Brain pericyte (primary cell): Measurements from ENCODE around the gene SUMO3.

ENCODE experiments used
- DNase-seq: peaks from one replicate; pipeline ENCODE4 v3.0.0-alpha.2; 2012; ENCODE audit warnings: low read depth, low spot score

SUMO3 gene

DNA sequence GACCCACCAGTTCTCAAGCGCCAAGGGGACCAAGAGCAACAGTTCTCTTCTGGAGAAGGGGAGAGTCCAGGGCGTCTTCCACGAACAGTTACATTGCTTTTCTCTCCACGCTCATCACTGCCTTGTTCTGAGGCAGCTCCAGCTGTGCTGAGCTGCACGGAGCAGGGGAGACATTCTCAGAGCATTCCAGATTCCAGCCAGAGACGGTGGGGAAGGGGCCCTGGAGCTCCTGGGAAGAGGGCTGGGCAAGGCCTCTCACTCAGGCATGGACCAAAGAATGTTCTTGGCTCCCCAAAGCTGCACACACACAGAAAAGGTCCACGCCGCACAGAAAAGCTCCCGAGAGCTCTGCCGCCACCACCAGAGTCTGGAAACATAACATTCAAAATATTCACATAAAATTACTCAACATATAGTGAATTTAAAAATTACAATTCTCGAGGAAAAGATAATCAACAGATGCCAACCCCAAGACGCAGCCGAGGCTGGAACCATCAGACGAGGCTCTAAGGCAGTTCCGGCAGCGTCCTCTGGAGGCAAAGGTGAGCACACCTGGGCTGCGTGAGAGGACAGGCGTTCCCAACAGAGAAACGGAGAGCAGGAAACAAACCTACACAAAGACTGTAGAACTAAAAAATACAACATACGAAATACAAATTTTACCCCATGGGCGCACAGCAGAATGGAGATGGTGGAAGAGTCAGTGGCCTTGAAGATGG, 56.7 kb downstream of the SUMO3 start:
- no peak for DNase-seq

DNA sequence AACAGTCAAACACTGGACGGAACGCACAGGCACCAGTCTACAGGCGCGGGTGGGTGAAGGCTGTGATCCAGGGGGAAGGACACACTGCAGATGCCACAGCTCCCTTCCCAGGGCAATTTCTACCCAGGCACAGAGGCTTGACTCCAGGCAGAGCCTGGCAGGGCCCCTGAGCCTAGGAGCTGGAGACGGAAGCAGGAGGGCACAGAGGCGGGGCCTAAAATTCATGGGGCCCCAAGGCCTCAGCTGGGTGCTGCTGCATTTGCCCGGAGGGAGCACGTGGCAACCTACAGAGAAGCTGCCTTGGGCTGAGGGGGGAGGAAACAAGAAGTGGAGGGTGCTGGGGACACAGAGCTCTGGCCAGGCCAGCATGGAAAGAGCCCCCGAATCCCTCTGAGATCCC, 57.5 kb downstream of the SUMO3 start:
- DNase-seq = no peak

DNA sequence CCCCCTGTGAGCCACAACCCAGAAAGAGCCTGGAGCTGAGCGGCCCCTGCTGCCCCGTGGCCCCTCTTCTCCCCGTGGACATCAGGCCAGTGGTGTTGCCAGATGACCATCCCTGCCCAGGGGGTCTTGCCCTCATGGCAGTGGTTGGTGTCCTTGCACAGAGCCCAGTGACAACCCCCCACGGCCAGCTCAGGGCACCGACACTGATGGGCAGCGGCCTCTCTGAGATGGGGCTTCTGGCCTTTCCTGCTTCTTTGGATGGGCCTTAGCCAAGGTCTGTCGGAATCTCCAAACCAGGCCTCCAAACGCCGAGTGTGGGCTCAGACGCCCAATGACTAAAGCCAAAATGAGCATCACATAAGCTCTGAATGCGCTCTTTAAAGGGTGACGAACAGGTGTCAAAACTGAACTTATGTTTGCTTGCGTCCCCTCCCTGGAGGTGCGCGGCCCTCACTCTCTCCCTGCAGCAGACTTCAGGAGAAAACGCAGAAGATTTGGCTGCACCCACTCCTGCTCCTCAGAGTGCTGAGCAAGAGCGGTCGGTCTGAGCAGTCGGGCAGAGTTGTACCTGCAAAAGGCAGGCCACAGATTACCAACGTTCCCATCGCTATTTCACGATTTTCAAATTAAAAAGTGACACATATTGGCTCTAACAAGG, 58.1 kb downstream of the SUMO3 start:
- DNase-seq = no peak

DNA sequence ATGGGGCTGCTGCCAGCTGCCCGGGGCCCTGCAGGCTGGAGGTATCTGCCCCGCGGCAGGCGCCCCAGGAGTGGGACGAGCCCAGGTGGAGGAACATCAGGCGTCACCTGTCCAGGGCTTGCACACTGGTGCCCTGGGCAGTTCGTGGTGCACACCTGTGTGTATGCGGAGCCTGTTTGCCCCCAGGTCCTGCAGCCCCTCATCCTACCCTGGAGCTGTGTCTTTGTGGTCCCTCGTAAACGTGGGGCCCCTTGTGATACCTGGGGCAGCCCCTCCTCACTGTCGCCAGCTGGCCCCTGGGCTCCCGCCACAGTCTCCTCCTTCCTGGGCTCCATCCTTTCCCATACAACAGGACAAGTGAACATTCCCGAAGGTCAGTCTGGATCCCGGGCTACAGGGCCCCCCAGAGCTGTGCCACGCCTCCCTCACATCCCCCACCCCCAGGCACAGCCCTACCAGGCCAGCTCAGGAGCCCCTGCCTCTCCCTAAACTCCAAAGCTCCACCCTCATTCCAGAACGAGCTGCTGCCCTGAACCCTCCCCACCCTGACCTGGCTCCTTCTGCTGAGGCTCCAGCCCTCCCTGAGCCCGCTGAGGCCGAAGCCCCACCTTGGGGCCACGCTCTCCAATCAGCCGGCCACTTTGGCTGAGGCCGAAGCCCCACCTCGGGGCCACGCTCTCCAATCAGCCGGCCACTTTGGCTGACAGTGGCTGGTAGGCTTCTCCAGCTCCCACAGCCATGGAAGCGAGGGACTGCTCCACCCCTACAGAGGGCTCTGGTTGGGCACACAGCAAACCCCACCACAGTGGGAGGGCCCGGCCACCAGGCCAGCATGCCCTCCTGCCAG, 58.9 kb downstream of the SUMO3 start:
- no peak for DNase-seq

DNA sequence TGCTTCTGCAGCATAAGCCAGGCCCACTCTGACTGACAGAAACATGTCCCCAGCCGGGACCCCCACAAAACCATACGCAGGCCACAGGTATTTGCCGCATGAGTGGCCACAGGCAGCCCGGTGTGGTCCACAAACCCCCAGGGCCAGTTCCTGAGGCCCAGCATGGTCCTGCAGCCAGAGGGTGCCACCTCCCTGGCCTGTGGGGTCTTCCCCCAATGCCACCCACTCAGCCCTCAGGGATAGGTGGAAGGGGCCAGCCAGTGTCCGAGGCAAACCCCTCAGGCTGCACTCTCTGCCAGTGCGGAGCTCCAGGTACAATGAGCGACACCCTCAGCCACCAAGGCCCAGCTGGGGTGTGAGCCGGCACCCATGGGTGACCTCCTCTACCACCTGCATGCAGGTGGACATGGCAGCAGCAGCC, 59.7 kb downstream of the SUMO3 start:
- DNase-seq = no peak

DNA sequence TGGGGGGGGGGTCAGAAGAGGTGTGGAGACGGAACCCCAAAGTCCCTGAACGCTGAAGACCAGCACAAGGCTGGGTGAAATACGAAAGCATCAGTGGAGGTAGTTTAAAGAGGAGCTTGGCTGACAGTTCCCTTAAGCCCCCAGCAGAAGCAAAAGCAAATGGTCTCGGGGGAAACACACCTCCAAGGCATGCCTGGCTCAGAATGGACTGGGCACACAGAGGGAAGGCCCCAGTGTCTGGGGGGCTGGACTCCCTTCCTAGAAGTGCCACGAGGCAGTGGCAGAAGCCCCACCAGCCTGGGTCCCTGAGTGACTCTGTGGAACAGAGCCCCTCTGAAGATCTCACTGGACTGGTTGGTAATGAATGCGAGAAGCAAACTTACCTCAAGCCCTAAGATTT, 60.1 kb downstream of the SUMO3 start:
- DNase-seq = no peak

DNA sequence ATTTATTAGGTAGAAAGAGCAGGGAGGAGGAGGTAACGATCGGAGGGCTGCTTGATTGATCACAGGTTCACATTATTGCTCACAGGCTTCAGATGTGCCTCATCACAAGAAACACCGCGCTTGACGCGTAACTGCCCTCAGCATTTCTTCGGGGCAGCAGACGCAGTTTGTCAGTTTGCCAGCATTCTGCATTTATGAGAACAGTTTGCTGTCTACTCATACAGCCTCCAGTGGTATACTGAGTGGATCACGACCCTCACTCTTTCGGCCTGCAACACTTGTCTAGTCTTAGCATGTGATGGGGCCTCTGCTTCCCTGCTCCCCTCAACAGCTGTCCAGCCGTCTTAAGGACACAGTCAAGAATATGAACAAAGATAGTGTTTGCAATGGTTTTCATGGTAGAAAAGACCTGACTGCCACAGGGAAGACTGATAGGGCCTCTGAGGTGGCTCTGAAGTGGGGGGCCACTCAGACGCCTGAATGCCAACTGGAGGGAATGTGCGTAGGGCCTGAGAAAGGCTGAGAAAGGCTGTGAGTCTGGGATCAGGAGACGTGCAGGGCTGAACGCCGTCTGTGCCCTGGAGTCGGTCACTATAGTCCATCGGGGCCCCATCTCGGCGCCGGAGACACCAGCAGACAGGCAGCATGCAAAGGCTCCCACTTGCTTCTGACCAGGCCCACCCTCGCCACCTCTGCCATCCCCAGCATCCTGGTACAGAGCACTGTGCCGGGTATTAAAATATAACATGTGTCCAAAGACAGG, 61.3 kb downstream of the SUMO3 start:
- no peak for DNase-seq
